ENCODE measurements around the gene DYSF.

DYSF gene

GRCh38 chr2:71496156-71496770 is 42.9 kb downstream of the DYSF start:
- Histone ChIP-seq H3K9ac (ENCODE audit: low read depth, low read length) (no peak overlapping the region), H3K4me1 (ENCODE audit: control insufficient read depth, insufficient read depth, low read length) (no peaks in the 10 kb centered on the region), H3K4me3 (ENCODE audit: low read depth, low read length) (no peak overlapping the region), H3K36me3 (ENCODE audit: control insufficient read depth, insufficient read depth, low read length) (no peaks in the 10 kb centered on the region), H3K27me3 (ENCODE audit: control insufficient read depth, insufficient read depth, low read length) (no peaks in the 10 kb centered on the region), H3K9me3 (ENCODE audit: control insufficient read depth, insufficient read depth, low read length) (no peaks in the 10 kb centered on the region)

GRCh38 chr2:71498261-71498701 is 44.9 kb downstream of the DYSF start:
- no peak overlapping the region for H3K9ac ChIP-seq (ENCODE audit: low read depth, low read length)
- no peaks in the 10 kb centered on the region for H3K4me1 ChIP-seq (ENCODE audit: control insufficient read depth, insufficient read depth, low read length)
- no peak overlapping the region for H3K4me3 ChIP-seq (ENCODE audit: low read depth, low read length)
- H3K27me3 ChIP-seq (ENCODE audit: control insufficient read depth, insufficient read depth, low read length) = no peaks in the 10 kb centered on the region
- no peaks in the 10 kb centered on the region for H3K36me3 ChIP-seq (ENCODE audit: control insufficient read depth, insufficient read depth, low read length)
- no peaks in the 10 kb centered on the region for H3K9me3 ChIP-seq (ENCODE audit: control insufficient read depth, insufficient read depth, low read length)

GRCh38 chr2:71499691-71500090 is 46.3 kb downstream of the DYSF start:
- no peaks in the 10 kb centered on the region for H3K4me1 ChIP-seq (ENCODE audit: control insufficient read depth, insufficient read depth, low read length)
- no peak overlapping the region for H3K9ac ChIP-seq (ENCODE audit: low read depth, low read length)
- no peaks in the 10 kb centered on the region for H3K36me3 ChIP-seq (ENCODE audit: control insufficient read depth, insufficient read depth, low read length)
- no peak overlapping the region for H3K4me3 ChIP-seq (ENCODE audit: low read depth, low read length)
- no peaks in the 10 kb centered on the region for H3K27me3 ChIP-seq (ENCODE audit: control insufficient read depth, insufficient read depth, low read length)
- H3K9me3 ChIP-seq (ENCODE audit: control insufficient read depth, insufficient read depth, low read length) = no peaks in the 10 kb centered on the region

- H3K36me3 ChIP-seq (ENCODE audit: control insufficient read depth, insufficient read depth, low read length) = no peaks in the 10 kb centered on the region
- no peaks in the 10 kb centered on the region for H3K4me1 ChIP-seq (ENCODE audit: control insufficient read depth, insufficient read depth, low read length)
- H3K27me3 ChIP-seq (ENCODE audit: control insufficient read depth, insufficient read depth, low read length) = no peaks in the 10 kb centered on the region
- no peaks in the 10 kb centered on the region for H3K9me3 ChIP-seq (ENCODE audit: control insufficient read depth, insufficient read depth, low read length)
- H3K9ac ChIP-seq (ENCODE audit: low read depth, low read length) = no peak overlapping the region
- no peak overlapping the region for H3K4me3 ChIP-seq (ENCODE audit: low read depth, low read length)
Observed at GRCh38 chr2:71500426-71501079, 47.2 kb downstream of the DYSF start.

- Histone ChIP-seq H3K4me3 (ENCODE audit: low read depth, low read length) (no peak overlapping the region), H3K36me3 (ENCODE audit: control insufficient read depth, insufficient read depth, low read length) (no peaks in the 10 kb centered on the region), H3K27me3 (ENCODE audit: control insufficient read depth, insufficient read depth, low read length) (no peaks in the 10 kb centered on the region), H3K9ac (ENCODE audit: low read depth, low read length) (no peak overlapping the region), H3K9me3 (ENCODE audit: control insufficient read depth, insufficient read depth, low read length) (no peaks in the 10 kb centered on the region), H3K4me1 (ENCODE audit: control insufficient read depth, insufficient read depth, low read length) (no peaks in the 10 kb centered on the region)
Observed at GRCh38 chr2:71502941-71503738, 49.8 kb downstream of the DYSF start.

- Histone ChIP-seq H3K27me3 (ENCODE audit: control insufficient read depth, insufficient read depth, low read length) (no peaks in the 10 kb centered on the region), H3K4me1 (ENCODE audit: control insufficient read depth, insufficient read depth, low read length) (no peaks in the 10 kb centered on the region), H3K9me3 (ENCODE audit: control insufficient read depth, insufficient read depth, low read length) (no peaks in the 10 kb centered on the region), H3K9ac (ENCODE audit: low read depth, low read length) (no peak overlapping the region), H3K4me3 (ENCODE audit: low read depth, low read length) (no peak overlapping the region), H3K36me3 (ENCODE audit: control insufficient read depth, insufficient read depth, low read length) (no peaks in the 10 kb centered on the region)
Observed at GRCh38 chr2:71503837-71504236, 50.5 kb downstream of the DYSF start.

GRCh38 chr2:71504611-71505010 is 51.2 kb downstream of the DYSF start:
- Histone ChIP-seq H3K9me3 (ENCODE audit: control insufficient read depth, insufficient read depth, low read length) (no peaks in the 10 kb centered on the region), H3K27me3 (ENCODE audit: control insufficient read depth, insufficient read depth, low read length) (no peaks in the 10 kb centered on the region), H3K4me3 (ENCODE audit: low read depth, low read length) (no peak overlapping the region), H3K9ac (ENCODE audit: low read depth, low read length) (no peak overlapping the region), H3K4me1 (ENCODE audit: control insufficient read depth, insufficient read depth, low read length) (no peaks in the 10 kb centered on the region), H3K36me3 (ENCODE audit: control insufficient read depth, insufficient read depth, low read length) (no peaks in the 10 kb centered on the region)

GRCh38 chr2:71505086-71505769 is 51.9 kb downstream of the DYSF start:
- H3K9me3 ChIP-seq (ENCODE audit: control insufficient read depth, insufficient read depth, low read length) = no peaks in the 10 kb centered on the region
- no peak overlapping the region for H3K9ac ChIP-seq (ENCODE audit: low read depth, low read length)
- no peaks in the 10 kb centered on the region for H3K36me3 ChIP-seq (ENCODE audit: control insufficient read depth, insufficient read depth, low read length)
- no peaks in the 10 kb centered on the region for H3K4me1 ChIP-seq (ENCODE audit: control insufficient read depth, insufficient read depth, low read length)
- H3K27me3 ChIP-seq (ENCODE audit: control insufficient read depth, insufficient read depth, low read length) = no peaks in the 10 kb centered on the region
- H3K4me3 ChIP-seq (ENCODE audit: low read depth, low read length) = no peak overlapping the region

- H3K9ac ChIP-seq (ENCODE audit: low read depth, low read length) = no peak overlapping the region
Observed at GRCh38 chr2:71505770-71506140, 52.4 kb downstream of the DYSF start.

GRCh38 chr2:71506222-71507153 is 53.1 kb downstream of the DYSF start:
- Histone ChIP-seq H3K4me3 (ENCODE audit: low read depth, low read length) (no peak overlapping the region), H3K4me1 (ENCODE audit: control insufficient read depth, insufficient read depth, low read length) (no peaks in the 10 kb centered on the region), H3K9ac (ENCODE audit: low read depth, low read length) (no peak overlapping the region), H3K36me3 (ENCODE audit: control insufficient read depth, insufficient read depth, low read length) (no peaks in the 10 kb centered on the region), H3K27me3 (ENCODE audit: control insufficient read depth, insufficient read depth, low read length) (no peaks in the 10 kb centered on the region), H3K9me3 (ENCODE audit: control insufficient read depth, insufficient read depth, low read length) (no peaks in the 10 kb centered on the region)

More at GRCh38 chr2:71505770-71506140, 52.4 kb downstream of the DYSF start:
- H3K4me1 ChIP-seq (ENCODE audit: control insufficient read depth, insufficient read depth, low read length) = no peaks in the 10 kb centered on the region
- no peaks in the 10 kb centered on the region for H3K36me3 ChIP-seq (ENCODE audit: control insufficient read depth, insufficient read depth, low read length)
- H3K9me3 ChIP-seq (ENCODE audit: control insufficient read depth, insufficient read depth, low read length) = no peaks in the 10 kb centered on the region
- no peak overlapping the region for H3K4me3 ChIP-seq (ENCODE audit: low read depth, low read length)
- H3K27me3 ChIP-seq (ENCODE audit: control insufficient read depth, insufficient read depth, low read length) = no peaks in the 10 kb centered on the region

- Histone ChIP-seq H3K36me3 (ENCODE audit: control insufficient read depth, insufficient read depth, low read length) (no peaks in the 10 kb centered on the region), H3K4me1 (ENCODE audit: control insufficient read depth, insufficient read depth, low read length) (no peaks in the 10 kb centered on the region), H3K9me3 (ENCODE audit: control insufficient read depth, insufficient read depth, low read length) (no peaks in the 10 kb centered on the region), H3K4me3 (ENCODE audit: low read depth, low read length) (no peak overlapping the region), H3K27me3 (ENCODE audit: control insufficient read depth, insufficient read depth, low read length) (no peaks in the 10 kb centered on the region), H3K9ac (ENCODE audit: low read depth, low read length) (no peak overlapping the region)
Observed at GRCh38 chr2:71507476-71507875, 54.1 kb downstream of the DYSF start.
